Ishikawa (cell line): ENCODE measurements around the gene MAP3K4.

Experiments
- CEBPB ChIP-seq: IDR thresholded peaks from 2 replicates; pipeline ENCODE4 v1.6.1; 2012
- CREB1 ChIP-seq: IDR thresholded peaks from 2 replicates; pipeline ENCODE4 v1.6.1; 2012; ENCODE audit warnings: low read depth
- EGR1 ChIP-seq: IDR thresholded peaks from 2 replicates; pipeline ENCODE4 v1.6.1; 2012
- EP300 ChIP-seq: IDR thresholded peaks from 2 replicates; pipeline ENCODE4 v1.6.1; 2012; ENCODE audit warnings: borderline replicate concordance
- FOXM1 ChIP-seq: IDR thresholded peaks from 2 replicates; pipeline ENCODE4 v1.6.1; 2012; ENCODE audit warnings: low read depth, borderline replicate concordance
- NFIC ChIP-seq: IDR thresholded peaks from 2 replicates; pipeline ENCODE4 v1.6.1; 2012
- RAD21 ChIP-seq: IDR thresholded peaks from 2 replicates; pipeline ENCODE4 v1.6.1; 2012; ENCODE audit warnings: low read depth
- TAF1 ChIP-seq: IDR thresholded peaks from 2 replicates; pipeline ENCODE4 v1.6.1; 2012; ENCODE audit warnings: low read depth, mild to moderate bottlenecking
- TCF12 ChIP-seq: IDR thresholded peaks from 2 replicates; pipeline ENCODE4 v1.6.1; 2012; ENCODE audit warnings: low read depth
- TEAD4 ChIP-seq: IDR thresholded peaks from 2 replicates; pipeline ENCODE4 v1.6.1; 2012
- YY1 ChIP-seq: IDR thresholded peaks from 2 replicates; pipeline ENCODE4 v1.6.1; 2012; ENCODE audit warnings: low read depth
- ZBTB7A ChIP-seq: IDR thresholded peaks from 2 replicates; pipeline ENCODE4 v1.6.1; 2012; ENCODE audit warnings: low read depth
- TF ChIP-seq, protein P1 (sequence below): IDR thresholded peaks from 2 replicates; pipeline ENCODE4 v1.6.1; 2012
- TF ChIP-seq, protein P2 (sequence below): IDR thresholded peaks from 2 replicates; pipeline ENCODE4 v1.6.1; 2012
- TF ChIP-seq, protein P3 (sequence below): IDR thresholded peaks from 2 replicates; pipeline ENCODE4 v1.6.1; 2012; ENCODE audit warnings: low read depth, mild to moderate bottlenecking

The MAP3K4 gene

DNA sequence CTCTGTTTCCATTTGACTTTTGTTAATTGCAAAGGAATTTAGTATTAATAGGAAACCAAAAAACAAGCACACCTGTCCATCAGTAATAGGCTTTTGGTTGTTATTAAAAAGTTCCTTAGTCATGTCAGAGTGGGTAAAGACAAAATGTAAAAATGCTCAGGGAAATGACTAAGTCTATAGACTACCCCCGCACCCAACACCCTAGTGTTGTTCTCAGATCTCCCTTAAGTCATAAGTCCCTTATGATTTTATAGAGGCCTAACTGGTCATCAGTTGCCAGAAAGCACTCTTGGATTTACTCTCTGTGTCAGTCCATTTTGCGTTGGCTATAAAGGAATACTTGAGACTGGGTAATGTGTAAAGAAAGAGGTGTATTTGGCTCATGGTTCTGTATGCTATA is 52.8 kb downstream of the MAP3K4 start:
- TF ChIP-seq TAF1 (no peak), TCF12 (no peak), YY1 (no peak), ZBTB7A (no peak), RAD21 (no peak), NFIC (no peak), TEAD4 (no peak), FOXM1 (no peak), CREB1 (no peak), CEBPB (no peak), EP300 (no peak), EGR1 (no peak)
- TF ChIP-seq, protein P1, sequence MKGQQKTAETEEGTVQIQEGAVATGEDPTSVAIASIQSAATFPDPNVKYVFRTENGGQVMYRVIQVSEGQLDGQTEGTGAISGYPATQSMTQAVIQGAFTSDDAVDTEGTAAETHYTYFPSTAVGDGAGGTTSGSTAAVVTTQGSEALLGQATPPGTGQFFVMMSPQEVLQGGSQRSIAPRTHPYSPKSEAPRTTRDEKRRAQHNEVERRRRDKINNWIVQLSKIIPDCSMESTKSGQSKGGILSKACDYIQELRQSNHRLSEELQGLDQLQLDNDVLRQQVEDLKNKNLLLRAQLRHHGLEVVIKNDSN, result no peak
- TF ChIP-seq, protein P2, sequence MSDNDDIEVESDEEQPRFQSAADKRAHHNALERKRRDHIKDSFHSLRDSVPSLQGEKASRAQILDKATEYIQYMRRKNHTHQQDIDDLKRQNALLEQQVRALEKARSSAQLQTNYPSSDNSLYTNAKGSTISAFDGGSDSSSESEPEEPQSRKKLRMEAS, result no peak
- TF ChIP-seq, protein P3, sequence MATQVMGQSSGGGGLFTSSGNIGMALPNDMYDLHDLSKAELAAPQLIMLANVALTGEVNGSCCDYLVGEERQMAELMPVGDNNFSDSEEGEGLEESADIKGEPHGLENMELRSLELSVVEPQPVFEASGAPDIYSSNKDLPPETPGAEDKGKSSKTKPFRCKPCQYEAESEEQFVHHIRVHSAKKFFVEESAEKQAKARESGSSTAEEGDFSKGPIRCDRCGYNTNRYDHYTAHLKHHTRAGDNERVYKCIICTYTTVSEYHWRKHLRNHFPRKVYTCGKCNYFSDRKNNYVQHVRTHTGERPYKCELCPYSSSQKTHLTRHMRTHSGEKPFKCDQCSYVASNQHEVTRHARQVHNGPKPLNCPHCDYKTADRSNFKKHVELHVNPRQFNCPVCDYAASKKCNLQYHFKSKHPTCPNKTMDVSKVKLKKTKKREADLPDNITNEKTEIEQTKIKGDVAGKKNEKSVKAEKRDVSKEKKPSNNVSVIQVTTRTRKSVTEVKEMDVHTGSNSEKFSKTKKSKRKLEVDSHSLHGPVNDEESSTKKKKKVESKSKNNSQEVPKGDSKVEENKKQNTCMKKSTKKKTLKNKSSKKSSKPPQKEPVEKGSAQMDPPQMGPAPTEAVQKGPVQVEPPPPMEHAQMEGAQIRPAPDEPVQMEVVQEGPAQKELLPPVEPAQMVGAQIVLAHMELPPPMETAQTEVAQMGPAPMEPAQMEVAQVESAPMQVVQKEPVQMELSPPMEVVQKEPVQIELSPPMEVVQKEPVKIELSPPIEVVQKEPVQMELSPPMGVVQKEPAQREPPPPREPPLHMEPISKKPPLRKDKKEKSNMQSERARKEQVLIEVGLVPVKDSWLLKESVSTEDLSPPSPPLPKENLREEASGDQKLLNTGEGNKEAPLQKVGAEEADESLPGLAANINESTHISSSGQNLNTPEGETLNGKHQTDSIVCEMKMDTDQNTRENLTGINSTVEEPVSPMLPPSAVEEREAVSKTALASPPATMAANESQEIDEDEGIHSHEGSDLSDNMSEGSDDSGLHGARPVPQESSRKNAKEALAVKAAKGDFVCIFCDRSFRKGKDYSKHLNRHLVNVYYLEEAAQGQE, result no peak

DNA sequence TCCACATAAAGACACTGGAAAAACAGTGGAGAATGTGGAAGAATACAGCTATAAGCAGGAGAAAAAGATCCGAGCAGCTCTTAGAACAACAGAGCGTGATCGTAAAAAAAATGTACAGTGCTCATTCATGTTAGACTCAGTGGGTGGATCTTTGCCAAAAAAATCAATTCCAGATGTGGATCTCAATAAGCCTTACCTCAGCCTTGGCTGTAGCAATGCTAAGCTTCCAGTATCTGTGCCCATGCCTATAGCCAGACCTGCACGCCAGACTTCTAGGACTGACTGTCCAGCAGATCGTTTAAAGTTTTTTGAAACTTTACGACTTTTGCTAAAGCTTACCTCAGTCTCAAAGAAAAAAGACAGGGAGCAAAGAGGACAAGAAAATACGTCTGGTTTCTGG is 57.1 kb downstream of the MAP3K4 start:
- TF ChIP-seq, protein P1, result no peak
- no peak for TF ChIP-seq YY1
- TF ChIP-seq RAD21, result no peak
- no peak for TF ChIP-seq CEBPB
- TF ChIP-seq NFIC, result no peak
- TF ChIP-seq, protein P2, result no peak
- TF ChIP-seq TCF12, result no peak
- TF ChIP-seq ZBTB7A, result no peak
- TF ChIP-seq FOXM1, result no peak
- no peak for TF ChIP-seq TEAD4

GRCh38 chr6:161050134-161050765 is 58.7 kb downstream of the MAP3K4 start:
- no peak for TF ChIP-seq TEAD4
- TF ChIP-seq, protein P2, result no peak
- no peak for TF ChIP-seq CREB1
- TF ChIP-seq FOXM1, result no peak
- TF ChIP-seq, protein P1, result no peak
- TF ChIP-seq NFIC, result no peak
- no peak for TF ChIP-seq RAD21
- TF ChIP-seq CEBPB, result no peak
- no peak for TF ChIP-seq YY1

DNA sequence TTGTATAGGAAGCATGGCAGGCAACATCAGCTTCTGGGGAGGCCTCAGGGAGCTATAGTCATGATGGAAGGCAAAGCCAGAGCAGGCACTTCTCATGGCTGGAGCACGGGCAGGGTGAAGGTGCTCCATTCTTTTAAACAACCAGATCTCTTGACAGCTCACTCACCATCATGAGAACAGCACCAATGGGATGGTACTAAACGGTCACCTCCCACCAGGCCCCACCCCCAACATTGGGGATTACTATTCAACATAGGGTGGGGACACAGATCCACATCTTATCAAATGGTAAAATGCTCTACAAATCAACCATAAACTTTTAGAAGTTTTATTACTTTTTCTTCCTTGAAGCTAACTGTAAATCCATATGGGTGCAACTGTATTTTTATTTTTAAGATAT is 61.5 kb downstream of the MAP3K4 start:
- TF ChIP-seq ZBTB7A (no peak), TCF12 (no peak), FOXM1 (no peak), EGR1 (no peak), EP300 (no peak), CEBPB (no peak), TAF1 (no peak), NFIC (no peak), RAD21 (no peak), YY1 (no peak), CREB1 (no peak), TEAD4 (no peak)
- TF ChIP-seq, protein P3, result no peak
- TF ChIP-seq, protein P2, result no peak
- TF ChIP-seq, protein P1, result no peak
